ENCODE measurements around the gene MAD1L1.

- TF ChIP-seq EP300 (IDR thresholded peaks at IDR 0.05), result no peak
- TF ChIP-seq POLR2AphosphoS5 (IDR thresholded peaks at IDR 0.05), result no peak
Measured at GRCh38 chr7:2225830-2226229, 6.9 kb downstream of the MAD1L1 start.
